ENCODE data around the gene DGKD.

DNA sequence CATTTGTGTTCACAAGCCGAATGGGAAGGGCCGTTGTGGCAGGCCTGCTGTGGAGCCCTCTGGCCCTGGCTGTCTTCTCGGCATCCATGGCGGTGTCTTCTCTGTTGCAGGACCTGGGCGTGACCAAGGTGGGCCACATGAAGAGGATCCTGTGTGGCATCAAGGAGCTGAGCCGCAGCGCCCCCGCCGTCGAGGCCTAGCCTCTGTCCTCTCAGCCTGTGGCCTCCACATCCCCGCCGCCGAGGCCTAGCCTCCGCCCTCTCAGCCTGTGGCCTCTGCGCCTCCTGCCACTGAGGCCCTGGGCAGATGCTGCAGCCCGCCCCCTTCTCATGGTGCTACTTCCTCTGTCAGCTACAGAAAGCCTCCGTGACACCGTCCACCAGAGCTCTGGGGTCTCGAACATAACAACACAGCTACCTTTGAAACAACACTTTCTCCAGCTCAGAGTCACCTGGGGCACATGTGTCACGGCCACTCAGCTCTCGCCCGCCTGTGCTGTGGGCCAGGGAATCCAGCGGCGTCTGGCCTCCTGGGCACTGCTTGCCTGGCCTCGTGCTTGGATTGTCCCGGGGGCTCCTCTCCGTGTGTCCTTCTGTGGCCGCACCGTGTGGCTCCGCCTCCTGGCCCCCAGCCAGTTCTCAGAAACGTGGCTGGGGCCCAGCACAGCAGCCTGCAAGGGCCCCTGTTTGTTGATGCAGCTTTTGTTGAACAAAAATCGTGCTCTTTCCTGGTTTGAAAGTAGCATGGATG, 115.1 kb downstream of the DGKD start:
- TF ChIP-seq GATA3 (IDR thresholded peaks at IDR 0.05; ENCODE audit: low read depth, low read length) (no peak), GATA2 (IDR thresholded peaks at IDR 0.05; ENCODE audit: low read depth, low read length) (no peak)

All from SH-SY5Y (cell line).